Mesothelial cell of epicardium (in vitro differentiated cells): ENCODE results near the gene RAMACL. TPM values are rescaled to one million over a fixed set of nuclear protein-coding genes. Genes with fewer than 3 reads are reported as not detected.

Source experiments
- DNase-seq, 2 experiments: peaks; one replicate each; pipeline ENCODE4 v3.0.0; 2021; ENCODE audit warnings: low spot score in 2 of 2; ENCODE audit not compliant: unreplicated experiment in 2 of 2
- H3K27ac Mint-ChIP-seq: 2 replicates; pipeline ENCODE4 v1.8.0; 2021; ENCODE audit warnings: mixed read lengths
- H3K27me3 Mint-ChIP-seq: 2 replicates; pipeline ENCODE4 v1.8.0; 2021; ENCODE audit warnings: low read depth, mixed read lengths
- H3K36me3 Mint-ChIP-seq: 2 replicates; pipeline ENCODE4 v1.8.0; 2021; ENCODE audit warnings: mixed read lengths
- H3K4me1 Mint-ChIP-seq: 2 replicates; pipeline ENCODE4 v1.8.0; 2021; ENCODE audit warnings: mixed read lengths
- H3K4me3 Mint-ChIP-seq: 2 replicates; pipeline ENCODE4 v1.8.0; 2021; ENCODE audit warnings: mild to moderate bottlenecking, moderate library complexity, mixed read lengths
- H3K9me3 Mint-ChIP-seq: 2 replicates; pipeline ENCODE4 v1.8.0; 2021; ENCODE audit warnings: mixed read lengths
- total RNA-seq: library from RNA; stranded (reverse); gene quantifications from 3 replicates; pipeline ENCODE4 v1.2.1, GENCODE V29; 2021
- TF ChIP-seq, protein P1 (sequence below): fragments of 200-600 bp; sonication (generic); IDR thresholded peaks from one replicate; pipeline ENCODE4 v1.5.0; 2021; ENCODE audit warnings: antibody characterized with exemption; ENCODE audit not compliant: unreplicated experiment

Gene RAMACL
- total RNA-seq, 1 donor from 2014 or later = 0.69 TPM

DNA sequence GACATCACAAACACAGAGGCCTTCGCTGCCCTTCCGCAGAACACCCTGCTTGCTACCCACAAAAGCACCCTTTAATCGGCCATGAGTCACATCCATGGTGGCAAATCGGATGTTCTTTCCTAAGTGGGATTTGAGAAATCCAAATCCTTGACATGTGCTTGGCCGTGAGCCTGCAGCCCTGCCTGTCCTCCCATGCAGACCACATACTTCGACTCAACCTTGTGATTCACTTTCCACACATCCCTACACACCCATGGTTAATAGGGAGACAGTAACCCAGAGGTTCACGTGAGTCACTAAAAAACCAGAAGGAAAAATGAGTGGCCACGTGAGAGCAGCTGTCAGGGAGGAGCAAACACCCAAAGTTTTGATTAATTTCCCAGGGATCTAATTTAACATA lies 19.4 kb downstream of the RAMACL start:
- H3K36me3 Mint-ChIP-seq = no peaks in the 10 kb centered on the region
- H3K9me3 Mint-ChIP-seq = no peaks in the 10 kb centered on the region
- no peak overlapping the region for H3K4me3 Mint-ChIP-seq
- TF ChIP-seq, protein P1, sequence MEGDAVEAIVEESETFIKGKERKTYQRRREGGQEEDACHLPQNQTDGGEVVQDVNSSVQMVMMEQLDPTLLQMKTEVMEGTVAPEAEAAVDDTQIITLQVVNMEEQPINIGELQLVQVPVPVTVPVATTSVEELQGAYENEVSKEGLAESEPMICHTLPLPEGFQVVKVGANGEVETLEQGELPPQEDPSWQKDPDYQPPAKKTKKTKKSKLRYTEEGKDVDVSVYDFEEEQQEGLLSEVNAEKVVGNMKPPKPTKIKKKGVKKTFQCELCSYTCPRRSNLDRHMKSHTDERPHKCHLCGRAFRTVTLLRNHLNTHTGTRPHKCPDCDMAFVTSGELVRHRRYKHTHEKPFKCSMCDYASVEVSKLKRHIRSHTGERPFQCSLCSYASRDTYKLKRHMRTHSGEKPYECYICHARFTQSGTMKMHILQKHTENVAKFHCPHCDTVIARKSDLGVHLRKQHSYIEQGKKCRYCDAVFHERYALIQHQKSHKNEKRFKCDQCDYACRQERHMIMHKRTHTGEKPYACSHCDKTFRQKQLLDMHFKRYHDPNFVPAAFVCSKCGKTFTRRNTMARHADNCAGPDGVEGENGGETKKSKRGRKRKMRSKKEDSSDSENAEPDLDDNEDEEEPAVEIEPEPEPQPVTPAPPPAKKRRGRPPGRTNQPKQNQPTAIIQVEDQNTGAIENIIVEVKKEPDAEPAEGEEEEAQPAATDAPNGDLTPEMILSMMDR = no peak
- H3K27me3 Mint-ChIP-seq = no peaks in the 10 kb centered on the region
- H3K27ac Mint-ChIP-seq = no peak overlapping the region
- no peak for DNase-seq
- H3K4me1 Mint-ChIP-seq = no peaks in the 10 kb centered on the region

DNA sequence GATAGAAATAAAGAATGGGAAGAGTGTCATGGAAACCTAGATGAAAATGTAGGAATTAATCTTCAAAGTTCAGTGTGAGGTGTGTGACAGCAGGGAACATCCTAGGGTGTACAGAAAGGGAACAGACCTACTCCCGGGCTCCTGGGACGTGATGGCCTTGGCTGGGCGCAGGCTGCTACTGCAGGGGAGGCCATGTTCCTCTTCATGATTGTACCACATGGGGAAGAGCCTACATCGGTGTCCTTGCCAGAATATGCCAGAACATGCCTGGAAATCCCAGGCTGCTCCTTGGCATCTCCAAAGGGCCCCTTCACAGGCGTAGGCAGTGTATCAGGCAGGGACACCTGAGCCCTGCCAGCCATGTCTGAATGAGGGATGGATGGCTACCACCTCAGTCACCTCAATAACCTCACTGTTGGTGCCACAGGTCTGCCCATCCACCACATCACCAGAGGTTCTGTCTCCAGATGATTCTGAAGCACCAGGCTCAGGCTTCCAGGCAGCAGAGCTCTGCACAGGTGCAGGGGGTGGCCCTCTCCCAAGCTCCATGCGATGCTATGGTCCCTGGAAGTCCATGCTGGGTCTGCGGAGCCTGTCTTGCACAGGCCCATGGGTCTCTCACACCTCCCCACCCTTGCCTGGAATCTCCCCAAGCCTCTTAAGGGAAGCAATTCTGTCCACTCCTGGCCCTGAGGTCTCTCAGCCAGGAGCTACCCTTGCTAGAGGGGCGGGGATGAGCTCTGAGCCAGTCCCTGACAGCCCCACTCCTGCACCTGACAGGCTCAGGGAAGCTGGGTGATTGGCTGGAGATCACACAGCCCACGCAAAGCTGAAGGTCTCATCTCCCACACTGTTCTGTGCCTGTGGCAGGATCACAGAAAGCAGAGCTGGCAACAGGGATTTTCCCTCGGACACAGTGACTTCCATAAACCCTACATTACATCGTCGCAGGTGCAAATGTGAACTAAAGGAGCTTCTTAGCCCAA lies 20.2 kb downstream of the RAMACL start:
- Mint-ChIP-seq H3K36me3 (no peaks in the 10 kb centered on the region), H3K9me3 (no peaks in the 10 kb centered on the region), H3K4me1 (no peaks in the 10 kb centered on the region), H3K27me3 (no peaks in the 10 kb centered on the region), H3K4me3 (no peak overlapping the region), H3K27ac (no peak overlapping the region)
- TF ChIP-seq, protein P1 = no peak
- DNase-seq = no peak

DNA sequence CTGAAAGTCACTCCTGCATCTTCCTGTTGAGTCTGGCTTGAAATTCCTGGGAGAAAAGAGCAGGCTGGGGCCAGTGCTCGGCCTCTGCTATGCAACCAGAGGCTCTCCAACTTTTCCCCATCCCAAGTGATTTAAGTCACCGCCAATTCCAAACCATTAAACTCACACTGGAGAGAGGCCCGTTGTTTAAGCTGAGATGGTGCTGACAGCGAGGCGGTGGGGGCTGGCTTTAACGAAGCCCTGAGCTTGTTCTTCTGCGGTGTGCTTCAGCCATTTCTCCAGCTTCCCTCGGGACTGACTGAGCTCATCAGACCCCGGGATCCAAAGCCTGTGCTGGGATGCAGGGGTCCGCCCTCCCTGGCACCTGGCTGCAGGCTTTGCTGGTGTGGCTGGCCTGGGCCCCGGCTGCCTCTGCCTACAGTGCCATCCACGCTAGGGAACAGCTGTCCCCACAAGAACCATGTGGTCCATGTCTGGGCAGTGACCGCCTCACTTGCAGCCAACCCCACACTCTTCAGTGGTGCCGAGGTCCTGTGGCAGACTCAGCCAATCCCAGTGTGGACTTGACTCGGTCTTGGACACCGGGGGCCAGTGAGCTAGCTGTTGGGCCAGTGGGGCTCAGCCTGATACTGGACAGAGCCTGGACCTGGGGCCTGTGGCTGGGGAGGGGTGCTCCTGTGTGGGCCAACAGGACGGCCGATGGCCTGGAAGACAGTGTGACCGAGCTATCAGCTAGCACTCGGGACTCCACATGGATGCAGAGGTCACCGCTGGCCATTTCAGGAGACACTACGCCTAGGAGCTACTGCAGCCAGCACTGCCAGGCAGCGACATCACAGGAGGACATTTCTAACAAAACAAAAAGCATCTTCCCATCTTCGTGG lies 21.2 kb downstream of the RAMACL start:
- Mint-ChIP-seq H3K4me1 (no peaks in the 10 kb centered on the region), H3K27me3 (no peaks in the 10 kb centered on the region), H3K4me3 (no peak overlapping the region), H3K36me3 (peaks cover 2% of the 10 kb centered on the region), H3K27ac (no peak overlapping the region), H3K9me3 (peaks cover 1% of the 10 kb centered on the region)
- TF ChIP-seq, protein P1 = no peak
- DNase-seq = no peak

DNA sequence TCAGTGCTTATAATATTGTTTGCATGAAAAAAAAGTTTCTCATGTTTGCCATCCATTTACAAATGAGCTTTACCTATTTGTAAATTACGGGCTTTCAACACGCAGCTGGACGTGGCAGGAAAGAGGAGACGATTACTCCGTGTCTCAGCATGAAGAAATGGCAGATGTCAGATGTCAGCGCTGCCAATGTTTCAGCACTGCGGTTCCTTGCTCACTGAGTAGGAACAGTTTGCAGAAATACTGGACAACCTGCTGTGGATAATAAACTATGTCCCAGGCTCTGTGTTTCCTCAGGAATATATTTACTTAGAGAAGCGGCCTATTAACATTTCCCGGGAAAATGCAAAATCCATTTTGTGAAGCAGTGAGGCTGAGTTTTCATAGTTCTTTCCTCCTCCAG lies 22.7 kb downstream of the RAMACL start:
- Mint-ChIP-seq H3K36me3 (peaks cover 13% of the 10 kb centered on the region), H3K4me3 (no peak overlapping the region), H3K4me1 (no peaks in the 10 kb centered on the region), H3K9me3 (peaks cover 15% of the 10 kb centered on the region), H3K27ac (no peak overlapping the region), H3K27me3 (no peaks in the 10 kb centered on the region)
- DNase-seq = no peak
- TF ChIP-seq, protein P1 = no peak

DNA sequence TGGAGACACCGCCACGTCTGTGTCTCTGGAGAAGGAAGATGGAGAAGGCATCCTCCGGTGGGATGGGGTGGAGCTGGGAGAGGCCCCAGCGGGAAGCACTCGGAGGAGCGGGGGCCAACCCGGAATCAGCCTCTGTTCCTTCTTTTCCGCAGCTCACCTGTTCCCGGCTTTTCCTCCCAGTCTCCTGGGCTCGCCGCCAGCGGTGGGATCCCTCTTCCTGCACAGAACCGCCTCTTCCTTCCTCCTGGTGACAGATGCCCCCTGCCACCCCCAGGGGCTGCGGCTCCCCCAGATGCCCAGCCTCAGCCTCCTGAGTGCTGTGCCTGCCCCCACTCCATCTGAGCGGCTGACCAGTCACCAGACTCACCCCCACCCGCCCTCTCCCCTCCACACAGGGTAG lies 23.3 kb downstream of the RAMACL start:
- H3K36me3 Mint-ChIP-seq = peaks cover 13% of the 10 kb centered on the region
- H3K27ac Mint-ChIP-seq = no peak overlapping the region
- H3K4me1 Mint-ChIP-seq = no peaks in the 10 kb centered on the region
- H3K27me3 Mint-ChIP-seq = no peaks in the 10 kb centered on the region
- H3K9me3 Mint-ChIP-seq = peaks cover 16% of the 10 kb centered on the region
- no peak overlapping the region for H3K4me3 Mint-ChIP-seq
- DNase-seq = no peak
- TF ChIP-seq, protein P1 = no peak
